ENCODE measurements around the gene KBTBD13.

DNA sequence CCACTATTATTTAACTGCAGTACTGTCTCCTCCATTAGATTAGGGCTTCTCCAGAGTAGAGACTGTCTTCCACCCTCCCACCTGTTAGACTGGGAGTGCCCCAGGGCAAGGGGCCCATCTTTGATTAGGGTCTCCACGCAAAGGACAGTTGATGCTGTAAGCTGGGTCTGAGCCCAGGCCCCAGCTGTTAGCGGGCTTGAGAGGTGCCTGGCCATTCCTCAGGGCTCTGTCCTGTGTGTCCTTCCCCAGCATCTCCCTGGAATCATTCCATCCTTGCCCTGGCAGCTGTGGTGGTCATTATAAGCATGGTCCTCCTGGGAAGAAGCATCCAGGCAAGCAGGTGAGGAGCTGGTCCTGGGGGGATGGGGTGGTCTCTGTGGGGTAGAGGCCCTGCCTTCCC lies 25.3 kb upstream of the KBTBD13 start:
- TF ChIP-seq, protein P1, sequence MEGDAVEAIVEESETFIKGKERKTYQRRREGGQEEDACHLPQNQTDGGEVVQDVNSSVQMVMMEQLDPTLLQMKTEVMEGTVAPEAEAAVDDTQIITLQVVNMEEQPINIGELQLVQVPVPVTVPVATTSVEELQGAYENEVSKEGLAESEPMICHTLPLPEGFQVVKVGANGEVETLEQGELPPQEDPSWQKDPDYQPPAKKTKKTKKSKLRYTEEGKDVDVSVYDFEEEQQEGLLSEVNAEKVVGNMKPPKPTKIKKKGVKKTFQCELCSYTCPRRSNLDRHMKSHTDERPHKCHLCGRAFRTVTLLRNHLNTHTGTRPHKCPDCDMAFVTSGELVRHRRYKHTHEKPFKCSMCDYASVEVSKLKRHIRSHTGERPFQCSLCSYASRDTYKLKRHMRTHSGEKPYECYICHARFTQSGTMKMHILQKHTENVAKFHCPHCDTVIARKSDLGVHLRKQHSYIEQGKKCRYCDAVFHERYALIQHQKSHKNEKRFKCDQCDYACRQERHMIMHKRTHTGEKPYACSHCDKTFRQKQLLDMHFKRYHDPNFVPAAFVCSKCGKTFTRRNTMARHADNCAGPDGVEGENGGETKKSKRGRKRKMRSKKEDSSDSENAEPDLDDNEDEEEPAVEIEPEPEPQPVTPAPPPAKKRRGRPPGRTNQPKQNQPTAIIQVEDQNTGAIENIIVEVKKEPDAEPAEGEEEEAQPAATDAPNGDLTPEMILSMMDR (conservative IDR thresholded peaks at IDR 0.05; ENCODE audit: low read depth, low read length) = no peak
- TF ChIP-seq EZH2 (IDR thresholded peaks at IDR 0.05; ENCODE audit: low read length, unreplicated experiment) (no peak), EZH2phosphoT487 (IDR thresholded peaks at IDR 0.05; ENCODE audit: borderline replicate concordance, low read length) (no peak)
